Measurements from ENCODE around the gene SYT7. TPM values are rescaled to one million over a fixed set of nuclear protein-coding genes. Genes with fewer than 3 reads are reported as not detected.

The SYT7 gene
- total and polyA plus RNA-seq, 10 of the 15 experiments (the other 5 are each of a cell fraction or from before 2014, with no cell fraction given), result not detected

DNA sequence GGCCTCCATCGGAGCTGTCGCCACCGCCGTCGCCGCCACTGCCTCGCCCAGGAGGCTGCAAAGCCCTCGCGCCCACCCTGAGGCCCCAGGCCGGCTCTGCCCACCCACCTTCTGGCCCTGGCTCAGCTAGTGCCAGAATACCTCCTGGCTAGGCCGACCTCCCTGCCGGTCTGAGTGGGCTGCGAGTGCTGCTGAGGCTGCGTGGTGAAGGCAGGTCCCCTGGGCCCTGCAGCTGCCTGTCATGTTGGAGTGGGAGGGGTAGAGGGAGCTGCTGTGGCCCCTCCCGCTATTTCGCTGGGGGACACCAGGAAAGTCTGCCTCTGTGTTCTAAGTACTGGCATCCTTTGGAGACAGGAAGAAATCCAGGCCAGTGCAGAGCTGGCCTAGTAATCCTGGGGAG lies 38.2 kb downstream of the SYT7 start:
- Histone ChIP-seq H3K9me3 (replicated peaks; ENCODE audit: control insufficient read depth, insufficient read depth, low read length) (no peaks in the 10 kb centered on the region; the same call in 2 of the 3 replicates), H3K4me2 (ENCODE audit: control insufficient read depth, insufficient read depth) (no peak overlapping the region), H3K9ac (ENCODE audit: control insufficient read depth, insufficient read depth, low read length) (no peak overlapping the region), H3K4me1 (ENCODE audit: control insufficient read depth, insufficient read depth, low read length) (no peaks in the 10 kb centered on the region), H3K79me2 (ENCODE audit: control insufficient read depth, insufficient read depth, low read length) (no peaks in the 10 kb centered on the region), H3K36me3 (ENCODE audit: control insufficient read depth in 2 of 2, insufficient read depth in 2 of 2, low read length in 1 of 2) (no peaks in the 10 kb centered on the region), H4K20me1 (ENCODE audit: control insufficient read depth, insufficient read depth) (no peaks in the 10 kb centered on the region), H2AFZ (ENCODE audit: control insufficient read depth, low read depth, low read length) (no peak overlapping the region), H3K4me3 (no peak overlapping the region), H3K27ac (ENCODE audit: control insufficient read depth, insufficient read depth) (no peak overlapping the region), H3K27me3 (replicated peaks in 1 of 2; ENCODE audit: control insufficient read depth in 2 of 2, insufficient read depth in 2 of 2, low read length in 1 of 2) (no peaks in the 10 kb centered on the region; a peak in 2 of 4 replicates)
- intact Hi-C loops (cut with micrococcal nuclease; ENCODE audit: unreplicated experiment) (no loop called here), in situ Hi-C loops (cut with MboI) (no loop called here)
- no peak for DNase-seq (ENCODE audit: low read depth, low spot score)
- ATAC-seq, result no peak
- CTCF ChIA-PET, result no interaction called here
- WGBS (ENCODE audit: insufficient coverage, insufficient replicate concordance, low lambda C conversion rate, missing lambda C conversion rate), result 48% methylated on average over 14 of the region's 16 CpGs
- no TSS peak for BruUV-seq (replicated peaks)
- RAD21 ChIA-PET (ENCODE audit: unreplicated experiment), result no interaction called here
- POLR2A ChIA-PET, result no interaction called here
- TF ChIP-seq SMAD1 (IDR thresholded peaks at IDR 0.05; ENCODE audit: low read depth, partially characterized antibody) (no peak), IKZF2 (IDR thresholded peaks at IDR 0.05) (no peak), RUNX3 (IDR thresholded peaks at IDR 0.05; ENCODE audit: low read length) (no peak), FOS (IDR thresholded peaks at IDR 0.05; ENCODE audit: borderline replicate concordance, extremely low read depth, insufficient read length) (no peak), SREBF1 (IDR thresholded peaks at IDR 0.05; ENCODE audit: low read length) (no peak), SPI1 (IDR thresholded peaks at IDR 0.05; ENCODE audit: borderline replicate concordance, insufficient read depth, low read depth, low read length) (no peak), RELB (IDR thresholded peaks at IDR 0.05; ENCODE audit: low read depth) (no peak), RCOR1 (conservative IDR thresholded peaks at IDR 0.05; ENCODE audit: low read depth, low read length) (no peak), KLF5 (IDR thresholded peaks at IDR 0.05; ENCODE audit: partially characterized antibody) (no peak), CHD4 (IDR thresholded peaks at IDR 0.05) (no peak), STAT3 (IDR thresholded peaks at IDR 0.05; ENCODE audit: low read depth, low read length) (no peak), EGR1 (IDR thresholded peaks at IDR 0.05; ENCODE audit: borderline replicate concordance in 1 of 2, low read depth in 2 of 2, low read length in 2 of 2) (no peak), EP300 (IDR thresholded peaks at IDR 0.05; ENCODE audit: borderline replicate concordance in 1 of 2, control insufficient read depth in 1 of 2, low read depth in 2 of 2, low read length in 2 of 2) (no peak), RB1 (IDR thresholded peaks at IDR 0.05; ENCODE audit: borderline replicate concordance) (no peak)
- FAIRE-seq, result no peak
- SMC1A ChIA-PET (ENCODE audit: uncharacterized antibody, unreplicated experiment), result no interaction called here

Data from GM12878 (cell line).